DMS114 treated with DMSO at 0.1 percent for 48 hours (cell line): ENCODE results near the gene LTBP3.
"Not testable (repeated sequence)": the region's sequence is repeated elsewhere in the genome, so short reads cannot be mapped to it uniquely, and the experiment has no call there.

ENCODE experiments used
- DNase-seq: peaks from one replicate; lab custom pipeline; 2025; ENCODE audit not compliant: unreplicated experiment; lab: John Stamatoyannopoulos, UW

Gene LTBP3

GRCh38 chr11:65518941-65519549 is 39.1 kb downstream of the LTBP3 start:
- not testable (repeated sequence) for DNase-seq

DNA sequence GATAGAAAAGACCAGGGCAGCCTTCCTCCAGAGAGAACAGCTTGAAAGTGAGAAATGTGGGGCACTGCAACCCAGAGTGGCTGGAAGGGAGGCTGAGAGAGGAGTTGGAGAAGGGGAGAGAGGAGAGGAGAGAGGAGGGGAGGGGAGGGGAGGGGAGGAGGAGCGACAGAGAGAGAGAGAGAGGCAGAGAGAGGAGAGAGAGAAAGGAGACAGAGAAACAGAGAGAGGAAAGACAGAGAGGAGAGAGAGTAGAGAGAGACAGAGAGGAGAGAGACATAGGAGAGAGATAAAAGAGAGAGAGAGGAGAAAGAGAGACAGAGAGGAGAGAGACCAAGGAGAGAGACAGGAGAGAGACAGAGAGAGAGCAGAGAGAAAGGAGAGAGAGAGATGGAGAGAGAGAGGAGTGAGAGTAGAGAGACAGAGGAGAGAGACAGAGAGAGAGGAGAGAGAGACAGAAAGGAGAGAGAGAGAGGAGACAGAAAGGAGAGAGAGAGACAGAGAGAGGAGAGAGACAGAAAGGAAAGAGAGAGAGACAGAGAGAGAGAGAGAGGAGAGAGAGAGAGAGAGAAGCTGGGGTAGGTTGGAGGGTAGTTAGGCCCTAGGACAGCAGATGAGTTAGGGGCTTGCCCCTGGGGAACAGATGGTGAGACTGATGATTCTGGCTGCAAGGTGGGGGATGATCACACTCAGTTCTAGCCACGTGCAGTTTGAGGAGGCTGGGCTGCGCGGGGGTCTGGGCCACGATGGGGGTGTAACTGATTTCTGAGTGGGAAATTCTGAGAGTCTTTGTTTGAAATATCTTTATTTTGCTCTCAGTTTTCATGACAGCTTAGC is 41.8 kb downstream of the LTBP3 start:
- no peak for DNase-seq

DNA sequence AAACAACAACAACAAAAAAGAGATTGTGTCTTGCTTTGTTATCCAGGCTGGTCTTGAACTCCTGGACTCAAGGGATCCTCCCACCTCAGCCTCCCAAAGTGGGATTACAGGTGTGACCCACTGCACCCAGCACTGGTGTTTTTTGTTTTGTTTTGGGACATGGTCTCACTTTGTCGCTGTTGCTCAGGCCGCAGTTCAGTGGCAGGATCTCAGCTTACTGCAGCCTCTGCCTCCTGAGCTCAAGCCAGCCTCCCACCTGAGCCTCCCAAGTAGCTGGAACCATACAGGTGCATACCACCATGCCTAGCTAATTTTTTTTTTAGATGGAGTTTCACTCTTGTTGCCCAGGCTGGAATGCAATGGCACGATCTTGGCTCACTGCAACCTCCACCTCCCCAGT is 45.8 kb downstream of the LTBP3 start:
- DNase-seq = not testable (repeated sequence)

GRCh38 chr11:65506772-65507505 is 51.2 kb downstream of the LTBP3 start:
- DNase-seq = peak; percentile 77

- DNase-seq = no peak
Measured at GRCh38 chr11:65506290-65506771, 51.8 kb downstream of the LTBP3 start.

- DNase-seq = peak; percentile 59
Measured at GRCh38 chr11:65505466-65506289, 52.5 kb downstream of the LTBP3 start.

- no peak for DNase-seq
Measured at GRCh38 chr11:65504674-65505465, 53.3 kb downstream of the LTBP3 start.

- DNase-seq = peak; percentile 64
Measured at GRCh38 chr11:65503949-65504673, 54.0 kb downstream of the LTBP3 start.

DNA sequence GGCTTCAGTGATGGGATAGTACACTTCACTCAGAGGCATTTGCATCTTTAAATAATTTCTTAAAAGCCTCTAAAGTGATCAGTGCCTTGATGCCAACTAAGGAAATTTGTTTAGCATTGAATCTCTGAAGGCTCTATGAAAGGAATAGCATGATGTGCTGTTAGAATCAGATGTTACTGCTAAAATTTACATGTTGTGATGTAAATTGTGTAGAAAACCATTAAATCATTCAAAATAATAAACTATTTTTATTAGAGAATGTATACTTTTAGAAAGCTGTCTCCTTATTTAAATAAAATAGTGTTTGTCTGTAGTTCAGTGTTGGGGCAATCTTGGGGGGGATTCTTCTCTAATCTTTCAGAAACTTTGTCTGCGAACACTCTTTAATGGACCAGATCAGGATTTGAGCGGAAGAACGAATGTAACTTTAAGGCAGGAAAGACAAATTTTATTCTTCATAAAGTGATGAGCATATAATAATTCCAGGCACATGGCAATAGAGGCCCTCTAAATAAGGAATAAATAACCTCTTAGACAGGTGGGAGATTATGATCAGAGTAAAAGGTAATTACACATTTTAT is 54.7 kb downstream of the LTBP3 start:
- no peak for DNase-seq

DNA sequence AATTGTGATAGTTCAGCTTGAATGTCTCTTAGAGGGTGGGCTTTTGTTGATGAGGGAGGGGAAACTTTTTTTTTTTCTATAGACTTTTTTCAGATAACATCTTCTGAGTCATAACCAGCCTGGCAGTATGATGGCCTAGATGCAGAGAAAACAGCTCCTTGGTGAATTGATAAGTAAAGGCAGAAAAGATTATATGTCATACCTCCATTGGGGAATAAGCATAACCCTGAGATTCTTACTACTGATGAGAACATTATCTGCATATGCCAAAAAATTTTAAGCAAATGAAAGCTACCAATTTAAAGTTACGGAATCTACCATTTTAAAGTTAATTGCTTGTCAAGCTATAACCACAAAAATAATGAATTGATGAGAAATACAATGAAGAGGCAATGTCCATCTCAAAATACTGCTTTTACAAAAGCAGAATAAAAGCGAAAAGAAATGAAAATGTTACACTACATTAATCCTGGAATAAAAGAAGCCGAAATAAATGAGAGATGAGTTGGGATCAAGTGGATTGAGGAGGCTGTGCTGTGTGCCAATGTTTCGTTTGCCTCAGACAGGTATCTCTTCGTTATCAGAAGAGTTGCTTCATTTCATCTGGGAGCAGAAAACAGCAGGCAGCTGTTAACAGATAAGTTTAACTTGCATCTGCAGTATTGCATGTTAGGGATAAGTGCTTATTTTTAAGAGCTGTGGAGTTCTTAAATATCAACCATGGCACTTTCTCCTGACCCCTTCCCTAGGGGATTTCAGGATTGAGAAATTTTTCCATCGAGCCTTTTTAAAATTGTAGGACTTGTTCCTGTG is 55.4 kb downstream of the LTBP3 start:
- no peak for DNase-seq

- no peak for DNase-seq
Measured at GRCh38 chr11:65502274-65502554, 55.9 kb downstream of the LTBP3 start.

GRCh38 chr11:65501472-65502273 is 56.5 kb downstream of the LTBP3 start:
- no peak for DNase-seq

- no peak for DNase-seq
Measured at GRCh38 chr11:65501186-65501471, 57.0 kb downstream of the LTBP3 start.

DNA sequence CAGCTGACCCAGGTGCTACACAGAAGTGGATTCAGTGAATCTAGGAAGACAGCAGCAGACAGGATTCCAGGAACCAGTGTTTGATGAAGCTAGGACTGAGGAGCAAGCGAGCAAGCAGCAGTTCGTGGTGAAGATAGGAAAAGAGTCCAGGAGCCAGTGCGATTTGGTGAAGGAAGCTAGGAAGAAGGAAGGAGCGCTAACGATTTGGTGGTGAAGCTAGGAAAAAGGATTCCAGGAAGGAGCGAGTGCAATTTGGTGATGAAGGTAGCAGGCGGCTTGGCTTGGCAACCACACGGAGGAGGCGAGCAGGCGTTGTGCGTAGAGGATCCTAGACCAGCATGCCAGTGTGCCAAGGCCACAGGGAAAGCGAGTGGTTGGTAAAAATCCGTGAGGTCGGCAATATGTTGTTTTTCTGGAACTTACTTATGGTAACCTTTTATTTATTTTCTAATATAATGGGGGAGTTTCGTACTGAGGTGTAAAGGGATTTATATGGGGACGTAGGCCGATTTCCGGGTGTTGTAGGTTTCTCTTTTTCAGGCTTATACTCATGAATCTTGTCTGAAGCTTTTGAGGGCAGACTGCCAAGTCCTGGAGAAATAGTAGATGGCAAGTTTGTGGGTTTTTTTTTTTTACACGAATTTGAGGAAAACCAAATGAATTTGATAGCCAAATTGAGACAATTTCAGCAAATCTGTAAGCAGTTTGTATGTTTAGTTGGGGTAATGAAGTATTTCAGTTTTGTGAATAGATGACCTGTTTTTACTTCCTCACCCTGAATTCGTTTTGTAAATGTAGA is 57.6 kb downstream of the LTBP3 start:
- no peak for DNase-seq

DNA sequence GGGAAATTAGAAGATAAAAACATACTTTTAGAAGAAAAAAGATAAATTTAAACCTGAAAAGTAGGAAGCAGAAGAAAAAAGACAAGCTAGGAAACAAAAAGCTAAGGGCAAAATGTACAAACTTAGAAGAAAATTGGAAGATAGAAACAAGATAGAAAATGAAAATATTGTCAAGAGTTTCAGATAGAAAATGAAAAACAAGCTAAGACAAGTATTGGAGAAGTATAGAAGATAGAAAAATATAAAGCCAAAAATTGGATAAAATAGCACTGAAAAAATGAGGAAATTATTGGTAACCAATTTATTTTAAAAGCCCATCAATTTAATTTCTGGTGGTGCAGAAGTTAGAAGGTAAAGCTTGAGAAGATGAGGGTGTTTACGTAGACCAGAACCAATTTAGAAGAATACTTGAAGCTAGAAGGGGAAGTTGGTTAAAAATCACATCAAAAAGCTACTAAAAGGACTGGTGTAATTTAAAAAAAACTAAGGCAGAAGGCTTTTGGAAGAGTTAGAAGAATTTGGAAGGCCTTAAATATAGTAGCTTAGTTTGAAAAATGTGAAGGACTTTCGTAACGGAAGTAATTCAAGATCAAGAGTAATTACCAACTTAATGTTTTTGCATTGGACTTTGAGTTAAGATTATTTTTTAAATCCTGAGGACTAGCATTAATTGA is 58.3 kb downstream of the LTBP3 start:
- DNase-seq = no peak

DNA sequence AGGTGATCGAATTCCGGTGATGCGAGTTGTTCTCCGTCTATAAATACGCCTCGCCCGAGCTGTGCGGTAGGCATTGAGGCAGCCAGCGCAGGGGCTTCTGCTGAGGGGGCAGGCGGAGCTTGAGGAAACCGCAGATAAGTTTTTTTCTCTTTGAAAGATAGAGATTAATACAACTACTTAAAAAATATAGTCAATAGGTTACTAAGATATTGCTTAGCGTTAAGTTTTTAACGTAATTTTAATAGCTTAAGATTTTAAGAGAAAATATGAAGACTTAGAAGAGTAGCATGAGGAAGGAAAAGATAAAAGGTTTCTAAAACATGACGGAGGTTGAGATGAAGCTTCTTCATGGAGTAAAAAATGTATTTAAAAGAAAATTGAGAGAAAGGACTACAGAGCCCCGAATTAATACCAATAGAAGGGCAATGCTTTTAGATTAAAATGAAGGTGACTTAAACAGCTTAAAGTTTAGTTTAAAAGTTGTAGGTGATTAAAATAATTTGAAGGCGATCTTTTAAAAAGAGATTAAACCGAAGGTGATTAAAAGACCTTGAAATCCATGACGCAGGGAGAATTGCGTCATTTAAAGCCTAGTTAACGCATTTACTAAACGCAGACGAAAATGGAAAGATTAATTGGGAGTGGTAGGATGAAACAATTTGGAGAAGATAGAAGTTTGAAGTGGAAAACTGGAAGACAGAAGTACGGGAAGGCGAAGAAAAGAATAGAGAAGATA is 59.0 kb downstream of the LTBP3 start, which contains the start of gene MALAT1:
TSS of gene MALAT1 (plus strand) at position 69 of the 736 bp plus-strand sequence.
- peak; percentile 92 for DNase-seq
